ENCODE results near the gene CALY. TPM values are rescaled to one million over a fixed set of nuclear protein-coding genes. Genes with fewer than 3 reads are reported as not detected.

Gene CALY
- total RNA-seq, 1 donor from 2014 or later, result not detected

GRCh38 chr10:133379801-133380666 is 43.3 kb upstream of the CALY start:
- ATAC-seq (ENCODE audit: low read depth), result no peak
- ChIA-PET CTCF (interaction anchor here (0.8 to 0.9 kb wide), 2 partner anchors 10 to 51 kb away, joined by 3 read pairs; no protein-coding TSS in a partner anchor), POLR2A (interaction anchor here (1.2 to 6.6 kb wide), 2 partner anchors 10 to 14 kb away, joined by 4 to 52 read pairs; partner anchors contain the start of gene MTG1)
- H3K27ac Mint-ChIP-seq, result peak overlapping the region; percentile 50
- H3K4me1 Mint-ChIP-seq, result peaks cover 38% of the 10 kb centered on the region
- intact Hi-C loops (cut with micrococcal nuclease), result loop anchor here (1.0 to 10.0 kb wide), 5 partner anchors 9 to 1045 kb away; partner anchors contain the start of genes LRRC27 and MTG1
- H3K9me3 Mint-ChIP-seq, result no peaks in the 10 kb centered on the region
- peak overlapping the region; percentile 81 for H3K4me3 Mint-ChIP-seq
- TF ChIP-seq CTCF (IDR thresholded peaks at IDR 0.05), result no peak
- H3K27me3 Mint-ChIP-seq, result no peaks in the 10 kb centered on the region
- H3K36me3 Mint-ChIP-seq (ENCODE audit: low read depth), result peaks cover 22% of the 10 kb centered on the region
- no peak for DNase-seq

- peak within 1 kb of the TSS; percentile 87 for H3K4me3 Mint-ChIP-seq
- ChIA-PET CTCF (interaction anchor here (0.9 to 1.9 kb wide), 2 partner anchors 11 to 50 kb away, joined by 3 to 5 read pairs; no protein-coding TSS in a partner anchor), POLR2A (interaction anchor here (1.4 to 6.6 kb wide), 4 partner anchors 11 to 22 kb away, joined by 3 to 52 read pairs (median 10); partner anchors contain the start of genes FUOM and MTG1)
- no peaks in the 10 kb centered on the region for H3K9me3 Mint-ChIP-seq
- peak within 1 kb of the TSS; percentile 61 for H3K27ac Mint-ChIP-seq
- ATAC-seq (ENCODE audit: low read depth) (peak; percentile 69), DNase-seq (peak; percentile 74)
- H3K36me3 Mint-ChIP-seq (ENCODE audit: low read depth), result peaks cover 17% of the 10 kb centered on the region
- peaks cover 43% of the 10 kb centered on the region for H3K4me1 Mint-ChIP-seq
- intact Hi-C loops (cut with micrococcal nuclease), result loop anchor here (1.0 to 10.0 kb wide), 5 partner anchors 10 to 1044 kb away; partner anchors contain the start of genes LRRC27 and MTG1
- no peaks in the 10 kb centered on the region for H3K27me3 Mint-ChIP-seq
- TF ChIP-seq CTCF (IDR thresholded peaks at IDR 0.05), result no peak
Observed at GRCh38 chr10:133379152-133379800, 42.6 kb upstream of the CALY start, which contains the start of gene PAOX. Gene PAOX (plus strand): TSS chr10:133379262. CDS start chr10:133379317, 55 bp downstream.

GRCh38 chr10:133378251-133379096 is 41.8 kb upstream of the CALY start:
- CTCF ChIA-PET, result interaction anchor here (1.9 kb wide), 1 partner anchor 49 kb away, joined by 5 read pairs; no protein-coding TSS in a partner anchor
- H3K4me1 Mint-ChIP-seq, result peaks cover 45% of the 10 kb centered on the region
- intact Hi-C loops (cut with micrococcal nuclease), result loop anchor here (1.0 to 10.0 kb wide), 5 partner anchors 11 to 1044 kb away; partner anchors contain the start of genes LRRC27 and MTG1
- H3K36me3 Mint-ChIP-seq (ENCODE audit: low read depth), result peaks cover 15% of the 10 kb centered on the region
- peak overlapping the region; percentile 87 for H3K4me3 Mint-ChIP-seq
- POLR2A ChIA-PET, result interaction anchor here (1.4 to 6.6 kb wide), 4 partner anchors 12 to 21 kb away, joined by 3 to 52 read pairs (median 10); partner anchors contain the start of genes FUOM and MTG1
- TF ChIP-seq CTCF (IDR thresholded peaks at IDR 0.05), result no peak
- ATAC-seq (ENCODE audit: low read depth) (peak; percentile 48), DNase-seq (peak; percentile 70)
- no peaks in the 10 kb centered on the region for H3K27me3 Mint-ChIP-seq
- no peaks in the 10 kb centered on the region for H3K9me3 Mint-ChIP-seq
- H3K27ac Mint-ChIP-seq, result peak overlapping the region; percentile 61

- ChIA-PET POLR2A (interaction anchor here (1.4 to 6.6 kb wide), 4 partner anchors 12 to 20 kb away, joined by 3 to 52 read pairs (median 10); partner anchors contain the start of genes FUOM and MTG1), CTCF (interaction anchor here (1.9 kb wide), 1 partner anchor 48 kb away, joined by 5 read pairs; no protein-coding TSS in a partner anchor)
- peaks cover 47% of the 10 kb centered on the region for H3K4me1 Mint-ChIP-seq
Observed at GRCh38 chr10:133377818-133378250, 41.1 kb upstream of the CALY start.

More at GRCh38 chr10:133377818-133378250, 41.1 kb upstream of the CALY start:
- ATAC-seq (ENCODE audit: low read depth), result no peak
- no peaks in the 10 kb centered on the region for H3K9me3 Mint-ChIP-seq
- peaks cover 12% of the 10 kb centered on the region for H3K36me3 Mint-ChIP-seq (ENCODE audit: low read depth)
- peak overlapping the region; percentile 87 for H3K4me3 Mint-ChIP-seq
- DNase-seq, result no peak
- no peak for TF ChIP-seq CTCF (IDR thresholded peaks at IDR 0.05)
- no peaks in the 10 kb centered on the region for H3K27me3 Mint-ChIP-seq
- no peak overlapping the region for H3K27ac Mint-ChIP-seq
- intact Hi-C loops (cut with micrococcal nuclease), result loop anchor here (5.0 to 10.0 kb wide), 2 partner anchors 51 to 1043 kb away; partner anchors contain the start of gene LRRC27
